ENCODE measurements around the gene SMC3.
A peak's percentile ranks its signal among the peaks of the same experiment; 100 is the strongest.
"Not testable (repeated sequence)": the region's sequence is repeated elsewhere in the genome, so short reads cannot be mapped to it uniquely, and the experiment has no call there.

SMC3 gene

DNA sequence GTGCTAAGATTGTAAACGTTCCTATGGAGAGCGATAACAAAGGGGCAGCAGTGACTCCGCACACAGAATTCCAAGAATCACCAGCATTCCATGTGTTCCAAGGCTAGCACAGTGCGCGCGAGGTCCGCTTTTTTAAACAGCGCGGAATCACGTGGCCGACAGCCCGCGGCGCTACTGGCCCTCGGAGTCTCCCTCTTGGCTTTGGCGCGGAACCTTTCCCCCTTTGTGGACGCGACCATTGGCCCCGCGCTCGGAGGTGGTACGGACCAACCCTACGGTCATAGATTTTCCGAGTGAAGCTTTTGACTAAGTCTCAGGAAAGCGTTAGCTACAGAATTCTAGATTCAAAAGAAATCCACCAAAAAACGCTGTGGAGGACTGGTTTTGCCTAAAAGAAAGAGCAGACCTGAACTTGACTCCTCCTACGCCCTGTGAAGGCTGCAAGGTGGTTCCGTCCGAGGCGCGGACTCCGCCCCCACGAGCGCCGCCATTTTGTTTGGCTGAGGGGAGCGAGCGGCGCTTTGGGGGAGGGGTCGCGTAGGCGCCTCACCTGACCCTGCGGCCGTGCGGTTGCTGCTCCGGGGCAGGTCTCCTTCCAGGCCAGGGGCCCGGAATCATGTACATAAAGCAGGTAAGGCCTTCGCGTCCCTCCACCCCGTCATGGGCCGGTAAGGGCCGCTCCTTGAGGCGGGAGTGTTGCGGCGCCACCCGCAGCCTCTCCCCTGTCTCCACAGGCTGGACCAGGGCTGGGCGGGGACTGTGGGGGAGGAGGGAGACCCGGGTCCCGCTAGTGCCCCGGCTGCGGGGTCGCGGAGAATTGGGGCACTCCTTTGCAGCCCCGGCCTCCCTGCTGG, at the start of gene SMC3:
TSS of gene SMC3 (plus strand) at position 495 of the 854 bp plus-strand sequence. CDS start at position 617, 122 bp downstream.
- peak; percentile 91 for DNase-seq

- DNase-seq: no peak
Observed at GRCh38 chr10:110522365-110522988, 45.0 kb upstream of the SMC3 start.

DNA sequence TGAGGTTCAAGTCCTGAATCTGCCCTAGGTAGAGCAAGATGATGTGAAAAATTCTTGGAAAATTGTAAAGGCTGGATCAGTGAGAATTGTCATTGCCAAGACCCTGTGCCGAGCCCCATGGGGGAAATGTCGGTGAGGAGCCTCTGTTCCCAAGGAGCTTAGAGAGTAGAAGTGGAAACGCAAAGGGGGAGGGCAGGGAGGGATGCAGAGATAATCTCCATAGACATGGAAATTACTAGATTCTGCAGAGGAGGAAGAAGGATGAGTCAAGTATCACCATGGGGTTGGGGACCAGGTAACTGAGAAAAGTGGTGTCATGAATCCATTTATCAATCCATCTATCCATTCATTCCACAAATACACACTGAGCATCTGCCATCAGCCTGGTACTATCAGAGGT, 43.8 kb upstream of the SMC3 start:
- no peak for DNase-seq

- DNase-seq: no peak
Observed at GRCh38 chr10:110524179-110524858, 43.2 kb upstream of the SMC3 start.

- DNase-seq: no peak
Observed at GRCh38 chr10:110524859-110525232, 42.6 kb upstream of the SMC3 start.

DNA sequence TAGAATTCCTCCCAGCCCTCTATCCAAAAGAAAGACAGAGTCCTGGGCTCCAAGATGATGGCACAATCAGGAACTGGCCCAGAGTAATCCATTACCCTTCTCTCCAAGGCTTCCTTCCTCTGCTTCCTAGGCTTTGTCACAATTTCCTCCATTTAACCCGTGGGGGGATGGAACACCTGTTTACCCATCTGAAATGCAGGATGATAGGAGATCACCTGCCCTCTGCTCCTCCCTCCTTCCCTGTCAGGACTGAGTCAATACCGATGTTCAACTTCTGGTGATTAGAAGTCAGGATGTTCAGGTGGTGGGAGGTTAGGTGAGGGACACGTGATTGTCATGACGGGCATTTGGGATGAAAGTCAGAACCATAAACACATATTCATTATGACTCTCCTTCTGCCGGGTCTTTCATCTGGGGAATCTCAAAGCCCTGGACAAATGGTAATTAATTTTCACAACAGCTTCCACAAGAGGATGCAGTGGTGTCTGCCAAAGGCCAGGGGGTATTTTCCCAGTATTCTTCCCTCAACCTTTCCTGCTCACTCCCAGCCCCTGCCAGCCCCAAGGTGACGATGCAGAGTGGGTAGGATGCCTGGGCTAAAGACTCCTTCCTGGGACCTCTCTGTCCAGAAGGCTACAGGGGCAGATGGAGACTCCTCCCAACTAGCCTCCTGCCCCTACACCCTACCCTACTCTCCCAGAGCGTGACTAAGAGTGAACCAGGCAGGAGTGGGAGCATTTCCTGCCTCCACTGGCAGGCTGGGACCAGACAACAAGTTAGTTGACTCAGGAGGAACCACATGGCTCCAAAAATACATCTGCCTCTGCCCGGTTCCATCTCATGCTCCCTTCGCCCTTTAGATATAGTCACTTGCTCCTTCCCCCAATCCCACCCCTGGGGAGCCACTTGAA, 41.9 kb upstream of the SMC3 start:
- no peak for DNase-seq

GRCh38 chr10:110527731-110528171, 39.7 kb upstream of the SMC3 start:
- DNase-seq: no peak

GRCh38 chr10:110528224-110528996, 39.1 kb upstream of the SMC3 start:
- no peak for DNase-seq

DNA sequence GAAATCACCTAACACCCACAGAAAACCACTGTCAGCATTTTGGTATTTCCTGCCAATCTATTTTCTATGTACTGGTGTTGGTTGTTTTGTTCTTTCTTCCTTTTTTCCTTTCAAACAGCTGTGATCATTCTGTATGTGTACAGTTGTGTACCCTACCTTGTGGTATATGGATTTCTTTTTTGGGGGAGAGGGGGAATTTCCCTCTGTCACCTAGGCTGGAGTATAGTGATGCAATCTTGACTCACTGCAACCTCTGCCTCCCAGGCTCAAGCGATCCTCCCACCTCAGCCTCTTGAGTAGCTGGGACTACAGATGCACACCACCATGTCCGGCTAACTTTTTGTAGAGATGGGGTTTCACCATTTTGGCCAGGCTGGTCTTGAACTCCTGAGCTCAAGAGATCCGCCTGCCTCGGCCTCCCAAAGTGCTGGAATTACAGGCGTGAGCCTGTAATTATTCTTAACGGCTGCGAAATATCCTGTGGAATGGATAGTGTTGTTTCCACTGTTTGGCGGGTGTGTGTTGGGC, 38.4 kb upstream of the SMC3 start:
- DNase-seq: not testable (repeated sequence)

DNA sequence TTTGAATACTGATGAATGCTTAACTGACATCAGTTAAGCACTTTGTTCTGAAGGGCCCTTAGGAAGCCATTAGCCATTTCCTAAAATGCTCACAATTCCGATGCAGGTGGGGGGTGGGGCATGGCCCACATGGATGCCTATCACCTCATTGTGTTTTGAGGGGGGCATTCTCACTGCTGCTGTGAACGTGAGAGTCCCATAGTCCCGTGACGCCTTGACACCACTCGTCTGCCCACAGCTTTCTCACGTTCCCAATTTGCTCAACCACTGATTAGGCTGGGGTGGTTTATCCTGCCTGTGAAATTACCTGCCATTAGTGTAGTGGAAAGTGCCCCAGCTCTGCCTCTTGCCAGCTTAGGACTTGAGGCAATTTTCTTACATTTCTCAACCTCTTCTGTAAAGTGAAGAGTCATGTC, 37.9 kb upstream of the SMC3 start:
- DNase-seq: no peak

DNA sequence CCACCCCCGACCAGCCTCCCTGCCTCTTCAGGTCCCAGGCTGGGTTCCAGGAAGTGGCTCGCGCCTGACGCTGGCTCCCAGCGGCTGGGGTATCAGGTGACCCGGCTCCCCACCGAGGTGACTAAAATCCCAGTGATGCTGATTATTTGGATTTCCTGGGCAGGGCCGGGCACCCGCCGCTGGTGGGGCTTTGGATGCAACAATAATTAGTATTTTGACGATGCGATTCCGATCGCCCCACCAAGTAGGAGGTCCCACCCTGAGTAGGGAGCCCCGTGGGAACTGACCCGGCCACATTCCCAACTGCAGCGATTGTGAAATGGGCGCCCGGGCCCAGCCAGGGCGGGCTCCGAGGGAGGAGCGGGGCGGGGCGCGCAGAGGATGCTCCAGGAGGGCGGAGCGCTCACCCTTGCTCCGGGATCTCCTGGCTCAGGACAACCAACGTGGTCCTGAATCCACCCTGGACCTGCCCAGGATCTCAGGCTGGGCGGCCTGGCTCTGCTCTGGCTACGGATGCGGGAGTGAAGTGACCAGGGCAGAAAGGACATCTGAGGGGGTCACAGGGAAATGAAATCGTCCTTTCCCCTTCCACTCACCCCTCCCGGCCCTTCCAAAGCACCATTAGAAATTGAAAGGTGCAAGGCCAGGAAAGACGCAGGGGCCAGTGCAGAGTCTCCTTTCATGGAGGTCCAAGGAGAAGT, 37.2 kb upstream of the SMC3 start:
- DNase-seq: no peak

GRCh38 chr10:110531687-110532086, 35.8 kb upstream of the SMC3 start:
- DNase-seq: no peak

DNA sequence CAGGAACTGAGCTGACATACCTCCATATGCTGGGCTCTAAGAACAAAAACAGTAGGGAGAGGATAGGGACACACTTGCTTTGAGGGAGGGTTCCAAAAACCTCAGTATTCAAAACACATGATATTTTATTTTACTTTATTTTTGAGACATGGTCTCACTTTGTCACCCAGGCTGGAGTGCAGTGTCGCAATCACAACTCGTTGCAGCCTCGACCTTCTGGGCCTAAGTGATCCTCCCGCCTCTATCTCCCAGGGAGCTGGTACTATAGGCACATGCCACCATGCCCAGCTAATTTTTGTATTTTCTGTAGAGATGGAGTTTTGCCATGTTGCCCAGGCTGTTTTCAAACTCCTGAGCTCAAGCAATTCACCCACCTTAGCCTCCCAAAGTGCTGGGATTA, 34.9 kb upstream of the SMC3 start:
- not testable (repeated sequence) for DNase-seq

- DNase-seq: no peak
Observed at GRCh38 chr10:110533149-110533548, 34.3 kb upstream of the SMC3 start.

DNA sequence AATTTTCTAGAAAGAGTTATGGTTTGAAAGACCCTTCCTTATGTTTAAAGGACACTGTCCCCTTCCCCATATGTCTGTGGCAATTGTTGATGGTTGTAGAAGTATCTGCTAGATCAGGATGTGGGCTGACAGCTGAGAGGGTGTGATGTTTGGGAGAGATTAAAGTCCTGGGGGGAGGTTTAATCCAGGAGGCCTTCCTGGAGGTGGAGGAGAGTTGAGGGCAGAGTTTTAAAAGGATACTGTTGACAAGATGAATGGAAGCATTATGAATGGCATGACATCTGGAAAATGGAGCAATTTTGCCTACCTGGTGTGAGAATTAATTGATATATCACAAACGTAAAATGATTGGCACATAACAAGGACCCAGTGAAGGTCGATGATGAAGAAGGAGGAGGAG, 32.9 kb upstream of the SMC3 start:
- no peak for DNase-seq

- DNase-seq: peak; percentile 26
Observed at GRCh38 chr10:110535958-110536891, 31.3 kb upstream of the SMC3 start.

DNA sequence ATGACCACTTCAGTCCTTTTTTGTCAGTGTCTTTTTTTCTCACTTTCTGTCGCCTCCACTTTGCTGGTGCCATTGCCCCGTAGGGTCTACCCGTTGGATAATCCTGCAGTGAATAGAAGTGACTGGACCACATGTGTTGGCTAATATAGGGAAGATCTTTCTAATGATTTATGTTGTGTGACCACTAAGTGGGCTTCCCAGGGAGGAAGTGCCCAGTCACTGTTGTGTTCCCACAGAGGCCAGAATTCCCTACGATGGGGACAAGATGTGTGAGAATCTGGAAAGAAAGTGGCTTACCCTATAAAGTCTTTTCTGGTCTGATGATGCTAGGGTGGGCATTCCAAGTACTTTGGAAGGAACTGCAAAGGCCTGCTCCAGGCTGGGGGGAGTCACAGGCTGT, 28.4 kb upstream of the SMC3 start:
- DNase-seq: no peak

GRCh38 chr10:110540031-110540430, 27.5 kb upstream of the SMC3 start:
- no peak for DNase-seq

DNA sequence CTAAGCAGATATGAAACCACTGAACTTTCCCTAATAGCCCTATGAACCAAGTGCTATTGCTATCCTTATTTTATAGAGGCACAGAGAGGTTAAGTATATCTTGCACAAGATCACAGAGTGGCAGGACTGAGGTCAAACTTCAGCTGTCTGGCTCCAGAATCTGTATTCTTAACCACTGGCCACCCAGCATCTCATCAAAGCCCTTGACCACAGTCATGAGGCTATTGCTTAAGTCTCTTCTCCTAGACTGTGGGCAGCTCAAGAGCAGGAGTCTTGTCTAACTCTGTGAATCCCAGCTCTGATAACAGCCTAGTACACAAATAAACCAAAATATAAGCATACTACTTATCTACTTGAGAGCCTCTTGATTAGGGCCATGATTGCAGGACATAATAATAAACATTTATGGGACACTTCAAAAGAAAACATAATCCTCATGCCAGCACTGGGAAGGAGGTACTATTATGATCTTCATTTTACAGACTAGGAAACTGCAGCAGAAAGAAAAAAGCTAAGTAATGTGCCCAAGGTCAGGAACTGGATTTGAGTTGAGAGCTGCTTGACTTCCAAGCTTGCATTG, 22.4 kb upstream of the SMC3 start:
- no peak for DNase-seq

All from activated CD4-positive, alpha-beta T cell treated with anti-CD3 and anti-CD28 coated beads, Interleukin-2, amount 50 U/mL, for 1 hour (primary cell).